Activated CD4-positive, alpha-beta T cell treated with anti-CD3 and anti-CD28 coated beads, Interleukin-2, amount 50 U/mL, for 4 hours (primary cell): ENCODE results near the gene NEK2.
"Not testable (repeated sequence)": the region's sequence is repeated elsewhere in the genome, so short reads cannot be mapped to it uniquely, and the experiment has no call there.

Source experiments
- DNase-seq, 2 experiments: peaks; one replicate each; pipeline ENCODE4 v3.0.0-alpha.2; 2020

Gene NEK2

DNA sequence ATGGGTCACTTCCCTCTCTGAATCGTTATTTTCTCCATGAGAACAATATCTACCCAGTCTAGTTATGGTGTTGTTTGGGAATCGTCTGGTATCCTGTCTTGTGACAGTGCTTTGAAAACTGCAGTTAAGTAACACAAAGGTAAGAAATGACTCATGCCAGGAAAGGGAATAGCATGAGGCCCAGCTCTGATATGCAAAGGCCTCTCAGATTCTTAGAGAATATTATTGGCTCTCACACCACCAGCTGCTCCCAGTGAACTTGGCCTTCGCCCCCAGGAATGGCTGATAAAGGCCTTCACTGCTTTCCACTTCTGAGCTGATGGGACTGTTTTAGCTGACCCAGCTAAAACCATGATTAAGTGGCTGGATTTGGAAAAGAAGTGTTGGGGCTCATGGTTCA is 27.1 kb downstream of the NEK2 start:
- DNase-seq = no peak

DNA sequence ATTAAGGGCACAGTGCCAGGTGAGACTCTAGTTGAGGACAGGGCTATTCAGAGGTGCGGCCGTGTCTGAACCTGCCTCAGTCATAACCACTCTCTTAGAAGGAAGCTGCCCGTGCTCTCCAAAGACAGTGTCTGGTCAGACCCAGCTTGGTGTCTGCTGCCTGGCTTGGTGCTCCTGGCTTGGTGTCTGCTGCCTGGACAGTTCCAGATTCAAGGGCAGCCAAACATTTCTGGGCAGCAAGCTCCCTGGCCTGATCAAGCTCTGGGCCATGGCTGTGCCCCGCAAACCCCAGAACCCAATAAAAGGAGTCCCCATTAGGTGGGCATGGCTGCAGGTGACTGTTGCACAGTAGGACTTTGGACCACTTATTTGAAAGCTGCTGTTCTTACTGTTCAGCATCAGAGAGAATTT is 27.7 kb downstream of the NEK2 start:
- DNase-seq = no peak

DNA sequence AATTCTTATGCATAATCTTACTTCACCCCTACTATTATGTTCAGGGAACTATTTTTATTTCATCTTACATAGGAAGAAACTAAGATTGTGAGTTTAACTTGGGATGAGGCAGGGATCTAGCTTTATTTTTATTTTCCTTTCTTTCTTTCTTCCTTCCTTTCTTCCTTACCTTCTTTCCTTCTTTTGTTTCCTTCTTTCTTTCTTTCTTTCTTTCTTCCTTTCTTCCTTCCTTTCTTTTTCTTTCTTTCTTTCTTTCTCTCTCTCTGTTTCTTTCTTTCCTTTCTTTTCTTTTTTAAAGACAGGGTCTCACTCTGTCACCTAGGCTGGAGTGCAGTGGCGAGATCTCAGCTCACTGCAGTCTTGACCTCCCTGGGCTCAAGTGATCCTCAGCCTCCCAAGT is 28.9 kb downstream of the NEK2 start:
- no peak for DNase-seq

DNA sequence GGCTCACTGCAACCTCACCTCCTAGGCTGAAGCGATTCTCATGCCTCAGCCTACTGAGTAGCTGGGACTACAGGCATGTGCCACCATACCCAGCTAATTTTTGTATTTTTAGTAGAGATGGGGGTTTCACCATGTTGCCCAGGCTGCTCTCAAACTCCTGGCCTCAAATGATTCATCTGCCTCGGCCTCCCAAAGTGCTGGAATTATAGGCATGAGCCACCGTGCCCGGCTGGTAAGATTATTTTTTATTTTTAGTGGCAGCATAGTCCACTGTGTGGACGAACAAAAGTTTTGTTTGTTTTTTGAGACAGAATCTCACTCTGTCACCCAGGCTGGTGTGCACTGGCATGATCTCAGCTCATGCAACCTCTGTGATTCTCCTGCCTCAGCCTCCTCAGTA is 29.8 kb downstream of the NEK2 start:
- not testable (repeated sequence) for DNase-seq

DNA sequence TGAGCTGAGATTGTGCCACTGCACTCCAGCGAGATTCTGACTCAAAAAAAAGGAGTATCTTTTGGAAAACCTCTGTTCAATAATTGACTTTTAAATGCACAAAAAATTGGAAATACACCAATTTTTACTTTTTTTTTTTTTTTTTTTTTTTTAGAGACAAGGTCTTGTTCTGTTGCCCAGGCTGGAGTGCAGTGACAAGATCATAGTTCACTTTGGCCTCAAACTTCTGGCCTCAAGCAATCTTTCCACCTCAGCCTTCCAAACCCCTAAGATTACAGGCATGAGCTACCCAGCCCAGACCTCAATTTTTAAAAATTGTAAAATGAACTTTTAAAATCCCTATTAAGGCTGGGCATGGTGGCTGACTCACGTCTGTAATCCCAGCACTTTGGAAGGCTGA is 30.8 kb downstream of the NEK2 start:
- no peak for DNase-seq

DNA sequence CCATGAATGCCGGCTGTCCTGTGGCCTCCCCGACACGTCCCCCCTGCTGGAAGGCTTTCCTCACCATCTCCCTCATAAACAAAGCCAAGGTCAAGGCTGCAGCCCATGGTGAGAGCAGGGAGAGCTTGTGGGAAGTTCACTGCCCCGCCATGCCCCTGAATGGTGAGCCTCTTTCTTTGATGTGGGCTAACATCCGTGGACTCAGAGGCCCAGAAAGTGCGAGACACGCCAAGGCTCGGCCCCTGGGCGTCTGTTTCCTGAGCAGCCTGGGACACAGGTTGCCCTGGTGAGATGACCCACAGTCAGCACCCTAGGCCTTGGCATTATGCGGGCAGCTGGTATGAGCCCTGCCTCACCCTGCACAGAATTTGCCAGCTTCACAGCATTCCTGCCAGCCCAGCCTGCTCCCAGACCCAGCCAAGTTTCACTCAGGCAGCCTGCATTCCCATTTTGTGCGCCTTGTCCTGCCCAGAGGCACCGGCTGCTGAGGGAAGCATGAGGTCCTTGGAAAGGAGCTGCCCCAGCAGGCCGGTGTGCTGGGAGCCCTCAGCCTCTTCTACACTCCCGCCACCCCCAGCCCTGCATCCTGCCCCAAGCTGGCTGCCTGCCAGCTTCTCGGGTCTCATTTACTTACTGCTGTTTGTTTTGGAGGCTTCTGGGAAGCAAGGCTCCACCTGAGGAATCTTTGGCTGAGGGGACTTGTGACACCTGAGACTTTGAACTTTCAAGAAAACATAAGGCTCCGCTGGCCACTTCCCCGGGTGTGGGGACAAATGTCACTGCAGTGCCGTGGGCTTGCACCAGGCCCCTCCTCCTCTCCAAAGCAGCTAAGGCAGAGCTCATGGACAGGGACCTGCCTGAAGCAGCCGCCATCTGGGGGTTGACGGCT is 31.9 kb downstream of the NEK2 start:
- DNase-seq = no peak

DNA sequence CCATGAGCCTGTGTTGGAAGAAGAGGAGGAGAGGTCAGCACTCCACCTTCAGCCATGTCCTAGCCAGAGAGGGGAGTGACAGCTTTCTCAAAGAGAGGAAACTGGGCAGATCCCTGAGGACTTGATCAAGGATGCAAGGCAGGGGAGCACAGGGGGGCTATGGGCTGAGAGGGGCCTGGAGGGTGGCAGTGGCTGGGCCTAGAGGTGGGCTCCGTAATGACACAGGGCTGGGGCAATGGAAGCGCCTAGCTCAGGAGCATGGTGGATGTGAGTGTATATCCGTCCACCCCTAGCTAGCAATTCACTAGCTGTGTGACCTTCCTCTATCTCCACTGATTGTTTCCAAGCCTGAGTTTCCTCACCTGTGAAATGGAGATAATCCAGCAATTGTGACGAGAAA is 32.6 kb downstream of the NEK2 start:
- no peak for DNase-seq

DNA sequence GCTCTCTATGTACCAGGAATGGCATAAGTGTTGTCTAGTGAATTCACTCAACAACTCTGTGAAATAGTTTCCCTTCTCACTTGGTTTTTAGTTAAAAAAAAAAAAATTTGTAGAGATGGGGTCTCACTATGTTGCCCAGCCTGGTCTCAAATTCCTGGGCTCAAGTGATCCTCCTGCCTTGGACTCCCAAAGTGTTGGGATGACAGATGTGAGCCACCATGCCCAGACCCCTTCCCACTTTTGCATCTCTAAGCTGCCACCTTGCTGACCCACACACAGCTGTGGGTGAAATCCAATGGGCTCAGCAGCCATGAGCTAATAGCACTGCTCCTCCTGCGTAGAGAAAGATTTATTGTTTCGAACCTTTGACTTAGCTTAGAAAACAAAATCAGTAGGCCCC is 33.5 kb downstream of the NEK2 start:
- no peak for DNase-seq

DNA sequence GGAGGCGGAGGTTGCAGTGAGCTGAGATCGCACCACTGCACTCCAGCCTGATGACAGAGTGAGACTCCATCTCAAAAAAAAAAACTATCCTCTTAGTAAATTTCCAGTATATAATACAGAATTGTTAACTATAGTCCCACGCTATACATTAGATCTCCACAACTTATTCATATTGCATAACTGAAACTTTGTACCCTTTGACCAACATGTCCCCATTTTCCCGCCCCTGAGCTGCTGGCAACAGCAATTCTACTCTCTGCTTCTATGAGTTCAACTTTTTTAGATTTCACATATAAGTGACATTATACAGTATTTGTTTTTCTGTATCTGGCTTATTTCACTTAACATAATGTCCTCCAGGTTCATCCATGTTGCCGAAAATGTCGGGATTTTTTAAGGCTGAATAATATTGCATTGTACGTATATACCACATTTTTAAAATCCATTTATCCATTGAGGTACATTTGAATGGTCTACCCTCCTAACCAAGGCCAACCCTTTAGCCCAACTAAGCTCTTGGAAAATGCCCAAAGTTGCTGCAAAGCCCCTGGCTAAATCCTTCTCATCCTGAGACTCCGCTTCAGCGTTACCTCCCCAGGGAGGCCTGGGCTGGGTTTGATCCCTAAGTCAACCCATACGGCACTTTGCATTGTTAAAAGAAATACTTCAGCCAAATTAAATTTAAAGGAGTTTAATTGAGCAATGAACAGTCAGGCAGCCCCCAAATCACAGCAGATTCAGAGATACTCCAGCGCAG is 34.2 kb downstream of the NEK2 start:
- DNase-seq = no peak

DNA sequence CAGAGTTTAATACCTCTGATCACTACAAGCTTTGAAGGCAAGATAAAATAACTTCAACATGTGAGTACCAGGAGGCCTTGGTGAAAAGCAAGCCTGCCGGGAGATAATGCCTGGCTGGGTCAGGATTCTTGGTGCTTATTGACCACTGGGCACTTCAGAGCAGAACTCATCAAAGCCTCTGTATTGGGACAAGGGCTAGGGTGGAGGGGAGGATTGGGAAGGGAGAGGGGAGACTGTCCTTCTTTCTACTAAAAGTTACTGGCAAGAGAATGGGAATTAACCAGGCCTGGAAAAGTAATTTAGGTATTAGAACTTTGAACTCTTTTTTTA is 35.2 kb downstream of the NEK2 start:
- no peak for DNase-seq

DNA sequence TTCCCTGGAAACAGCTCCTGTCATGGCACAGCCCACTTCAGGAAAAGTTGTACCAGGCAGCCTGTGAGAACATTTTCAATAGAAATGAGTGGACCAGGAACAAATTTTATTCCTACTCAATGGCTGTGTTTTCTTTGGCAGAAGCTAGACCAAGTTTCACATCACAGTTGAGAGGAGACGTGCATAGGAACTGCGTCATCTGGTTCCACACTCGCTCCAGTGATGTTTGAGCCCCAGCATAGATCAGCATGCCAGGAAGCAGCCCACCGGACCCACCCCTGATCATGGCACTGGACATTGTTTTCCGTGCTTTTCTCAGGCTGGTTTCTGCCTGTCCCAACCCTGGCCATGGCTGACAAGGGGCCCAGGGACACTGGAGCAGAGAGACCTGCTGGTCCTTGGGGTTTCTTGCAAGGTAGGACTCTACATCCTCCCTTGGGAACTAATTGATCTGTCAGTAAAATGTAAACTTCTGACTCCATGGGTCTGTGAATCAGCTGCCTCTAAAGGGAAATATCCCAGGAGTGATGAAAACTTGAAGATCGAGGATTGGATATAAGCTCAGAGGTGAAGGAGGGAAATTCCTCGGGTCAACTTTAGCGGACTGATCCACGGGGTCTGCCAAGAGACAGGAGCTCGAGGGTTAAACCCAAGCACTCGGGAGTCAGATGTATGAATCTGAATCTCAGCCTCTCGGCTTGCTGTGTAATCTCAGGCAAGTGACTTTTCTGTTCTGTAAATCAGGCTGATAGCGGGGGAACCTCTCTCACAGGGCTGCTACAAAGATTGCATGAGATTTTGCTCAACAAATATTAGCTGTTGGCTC is 35.7 kb downstream of the NEK2 start:
- no peak for DNase-seq

DNA sequence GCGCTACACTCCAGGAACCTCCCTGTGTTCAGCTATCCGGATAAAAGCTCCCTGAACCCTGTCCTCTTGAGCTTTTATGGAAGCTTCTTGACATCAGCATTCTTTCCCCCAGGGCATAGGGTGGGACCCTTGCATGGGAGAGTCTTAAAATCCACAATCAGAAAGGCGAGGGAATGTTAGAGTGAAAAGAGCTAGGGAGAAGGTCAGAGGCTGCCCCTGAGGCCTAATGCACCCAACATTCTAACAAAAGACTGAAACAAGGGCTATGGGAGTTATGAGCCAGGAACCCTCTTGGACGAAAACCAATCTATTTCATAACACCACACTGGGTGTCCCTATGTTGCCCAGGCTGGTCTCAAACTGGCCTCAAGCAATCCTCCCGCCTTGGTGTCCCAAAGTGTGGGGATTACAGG is 36.7 kb downstream of the NEK2 start:
- DNase-seq = no peak

DNA sequence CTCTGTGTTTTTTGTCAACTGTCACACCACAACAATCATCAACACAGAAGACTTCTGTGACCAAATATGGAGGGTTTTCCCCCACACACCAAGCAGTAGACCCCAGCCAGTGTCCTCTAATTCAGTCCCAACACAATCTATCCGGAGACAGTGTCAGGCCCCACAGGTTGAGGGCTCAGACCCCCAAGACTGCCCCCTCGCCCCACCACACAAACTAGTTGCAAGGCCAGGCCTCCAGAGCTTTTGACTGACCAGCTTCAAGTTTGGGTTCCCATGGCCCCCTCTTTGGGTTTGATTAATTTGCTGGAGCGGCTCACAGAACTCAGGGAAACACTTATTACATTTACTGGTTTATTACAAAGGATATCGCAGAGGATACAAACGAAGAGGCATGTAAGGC is 37.2 kb downstream of the NEK2 start:
- no peak for DNase-seq

DNA sequence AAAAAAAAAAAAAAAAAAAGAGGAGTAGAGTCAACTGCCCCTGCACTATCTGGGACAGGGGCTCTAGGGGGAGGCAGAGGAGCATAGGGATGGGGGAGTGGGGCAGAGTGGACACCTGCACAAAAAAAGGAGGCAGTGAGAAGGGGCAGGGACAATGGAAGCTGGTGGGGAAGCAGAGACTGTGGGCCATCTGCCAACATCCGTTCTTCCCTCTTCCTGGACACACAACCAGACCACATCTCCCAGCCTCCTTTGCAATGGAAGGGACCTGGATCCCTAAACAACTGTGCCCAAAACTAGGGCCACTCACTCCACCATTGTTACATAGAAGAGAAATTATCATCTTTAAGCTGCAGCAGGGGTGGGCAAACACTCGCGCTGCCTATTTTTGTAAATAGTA is 38.4 kb downstream of the NEK2 start:
- no peak for DNase-seq

DNA sequence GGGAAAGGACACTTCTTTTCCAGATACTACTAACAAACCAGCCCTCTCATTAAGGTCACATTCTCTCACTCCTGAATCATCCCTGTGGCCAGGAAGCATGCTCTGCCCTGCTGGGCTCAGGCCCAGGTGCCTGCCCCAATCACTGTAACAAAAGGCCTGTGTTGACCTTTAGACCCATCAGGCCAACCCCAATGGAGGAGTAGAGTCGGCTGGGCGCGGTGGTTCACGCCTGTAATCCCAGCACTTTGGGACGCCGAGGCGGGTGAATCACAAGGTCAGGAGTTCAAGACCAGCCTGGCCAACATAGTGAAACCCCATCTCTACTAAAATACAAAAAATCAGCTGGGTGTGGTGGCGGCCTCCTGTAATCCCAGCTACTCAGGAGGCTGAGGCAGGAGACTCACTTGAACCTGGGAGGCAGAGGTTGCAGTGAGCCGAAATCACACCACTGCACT is 38.8 kb downstream of the NEK2 start:
- not testable (repeated sequence) for DNase-seq

DNA sequence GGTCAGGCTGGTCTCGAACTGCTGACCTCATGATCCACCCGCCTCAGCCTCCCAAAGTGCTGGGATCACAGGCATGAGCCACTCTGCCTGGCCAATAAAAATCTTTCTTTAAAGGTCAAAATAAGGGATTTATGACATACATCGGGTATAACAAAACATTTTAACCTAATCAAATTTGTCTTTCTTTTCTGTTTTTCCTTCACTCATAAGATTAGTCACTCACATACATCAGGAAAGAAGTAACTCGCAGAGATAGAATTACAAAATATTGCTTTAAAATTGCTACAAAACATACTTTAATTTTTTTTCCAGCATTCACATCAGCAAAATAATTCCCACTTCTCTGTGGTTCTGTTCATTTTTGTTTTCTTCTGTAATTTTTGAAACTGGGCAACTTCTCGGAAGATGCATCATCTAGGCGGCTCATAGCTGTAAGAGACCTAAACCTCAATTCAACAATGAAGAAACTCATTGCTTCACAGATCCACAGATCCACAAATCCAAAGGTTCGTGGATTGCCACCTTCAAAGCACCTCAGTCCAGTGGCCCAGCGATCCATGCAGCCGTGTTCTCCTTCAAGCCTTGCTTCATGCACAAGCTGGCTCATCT is 39.7 kb downstream of the NEK2 start:
- DNase-seq = no peak

DNA sequence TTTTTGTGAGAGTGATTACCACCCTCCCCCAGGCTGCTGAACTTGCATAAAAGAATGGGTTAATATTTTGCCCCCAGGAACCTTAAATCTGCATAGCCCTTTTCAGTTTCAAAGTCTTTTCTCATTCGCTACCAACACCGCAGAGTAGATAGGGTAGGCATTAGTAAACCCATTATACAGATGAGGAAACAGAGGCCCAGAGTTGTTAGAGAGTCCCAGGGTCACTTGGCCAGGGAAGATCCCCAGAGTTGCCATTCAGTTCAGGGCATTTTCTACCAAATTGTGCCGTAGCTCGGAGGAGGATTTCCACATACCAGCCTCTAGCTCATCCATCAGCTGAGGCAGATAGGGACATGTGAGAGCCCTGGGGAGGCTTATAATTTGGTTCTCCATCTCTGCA is 40.5 kb downstream of the NEK2 start:
- no peak for DNase-seq

DNA sequence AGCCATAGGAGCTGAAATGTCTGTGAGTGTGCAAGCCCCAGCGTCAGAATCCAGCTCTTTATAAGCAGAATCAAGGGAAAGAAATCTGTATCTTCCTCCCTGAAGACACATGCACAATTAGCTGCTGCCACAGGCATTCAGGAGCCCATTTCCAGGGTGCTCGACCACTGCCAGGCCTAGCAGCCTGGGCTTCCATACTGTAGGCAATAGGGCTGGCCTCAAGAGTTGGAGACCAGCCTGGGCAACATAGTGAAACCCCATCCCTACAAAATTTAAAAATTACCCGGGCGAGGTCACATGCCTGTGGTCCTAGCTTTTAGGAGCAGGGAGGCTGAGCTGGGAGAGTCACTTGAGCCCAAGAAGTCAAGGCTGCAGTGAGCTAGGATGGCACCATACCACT is 41.0 kb downstream of the NEK2 start:
- DNase-seq = no peak

DNA sequence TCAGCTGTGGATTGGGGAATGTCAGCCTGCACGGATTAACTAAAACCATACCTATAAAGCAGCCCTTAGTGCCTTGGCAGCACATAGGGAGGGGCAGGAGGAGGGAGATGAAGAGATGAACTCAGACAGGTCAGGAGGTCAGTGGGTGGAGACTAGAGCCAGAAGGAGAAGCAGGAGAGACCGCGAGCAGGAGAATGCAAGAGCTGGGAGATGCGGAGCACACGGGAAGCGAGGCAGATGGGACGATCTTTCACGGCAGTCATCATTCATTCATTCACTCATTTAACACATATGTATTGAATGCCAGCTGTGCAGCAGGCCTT is 41.9 kb downstream of the NEK2 start:
- no peak for DNase-seq

DNA sequence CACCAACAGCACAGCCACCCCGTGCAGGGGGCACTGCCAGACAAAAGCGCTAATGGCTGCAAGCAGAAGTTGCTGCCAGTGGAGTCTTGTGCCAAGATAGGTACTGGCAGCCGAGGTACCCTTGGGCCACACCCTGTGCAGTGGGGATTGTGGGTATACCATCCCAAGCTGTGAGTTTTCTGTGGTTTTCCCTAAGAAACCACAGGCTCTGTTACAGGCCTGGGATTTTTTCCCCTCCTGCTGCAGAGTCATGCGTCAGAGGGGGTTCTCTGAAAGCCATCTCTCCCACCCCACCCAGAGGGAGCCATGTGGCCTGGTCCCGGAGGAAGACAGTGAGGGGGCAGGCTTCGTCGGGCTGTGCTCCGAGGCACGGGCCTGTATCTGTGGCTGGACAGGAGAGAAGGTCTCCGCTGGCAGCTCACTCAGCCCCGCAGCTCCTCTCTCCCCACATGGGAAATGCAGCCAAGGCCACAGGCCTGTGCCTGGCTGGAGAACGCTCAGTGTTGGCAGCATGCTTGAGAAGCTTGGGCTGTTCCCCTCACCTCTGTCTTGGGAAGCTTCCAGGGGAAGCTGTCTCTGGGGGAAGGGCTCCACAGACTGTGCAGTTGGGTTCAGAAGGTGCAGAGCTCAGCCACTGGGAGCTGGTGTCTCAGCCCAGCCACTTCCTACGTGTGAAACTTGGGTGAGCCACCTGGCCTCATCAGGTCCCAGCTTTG is 42.5 kb downstream of the NEK2 start:
- DNase-seq = no peak

DNA sequence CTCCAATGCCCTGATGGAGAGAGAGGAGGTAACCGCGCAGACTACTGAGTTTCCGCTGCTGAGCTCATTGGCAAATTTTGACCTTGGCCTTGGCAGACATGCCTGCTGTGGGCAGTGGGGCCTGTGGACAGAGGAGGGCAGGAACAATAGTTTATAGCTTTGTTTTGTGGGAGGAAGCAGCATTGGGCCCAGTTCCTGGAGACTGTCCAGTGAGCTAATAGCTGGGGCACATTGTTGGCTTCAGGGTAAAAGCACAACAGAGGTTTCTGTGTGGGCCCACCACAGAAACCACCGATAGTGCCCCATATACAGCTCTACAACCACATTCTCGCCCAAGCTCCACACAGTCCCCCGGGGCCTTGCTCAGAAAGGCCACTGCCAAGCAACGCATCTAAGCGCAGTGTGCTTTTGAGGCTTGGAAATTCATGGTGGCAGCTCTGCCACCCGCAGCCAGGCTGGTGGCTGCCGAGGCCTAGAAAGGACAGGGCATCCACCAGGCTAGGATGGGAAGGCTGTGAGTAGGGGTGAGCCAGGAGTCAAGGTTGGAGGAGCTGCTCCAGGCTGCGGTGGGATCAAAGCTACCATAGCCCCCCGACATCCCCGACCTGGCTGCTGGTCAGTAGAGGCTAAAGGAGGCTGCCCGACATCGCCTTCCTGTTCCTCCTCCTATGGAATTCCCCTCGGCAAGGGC is 43.2 kb downstream of the NEK2 start:
- DNase-seq = no peak

DNA sequence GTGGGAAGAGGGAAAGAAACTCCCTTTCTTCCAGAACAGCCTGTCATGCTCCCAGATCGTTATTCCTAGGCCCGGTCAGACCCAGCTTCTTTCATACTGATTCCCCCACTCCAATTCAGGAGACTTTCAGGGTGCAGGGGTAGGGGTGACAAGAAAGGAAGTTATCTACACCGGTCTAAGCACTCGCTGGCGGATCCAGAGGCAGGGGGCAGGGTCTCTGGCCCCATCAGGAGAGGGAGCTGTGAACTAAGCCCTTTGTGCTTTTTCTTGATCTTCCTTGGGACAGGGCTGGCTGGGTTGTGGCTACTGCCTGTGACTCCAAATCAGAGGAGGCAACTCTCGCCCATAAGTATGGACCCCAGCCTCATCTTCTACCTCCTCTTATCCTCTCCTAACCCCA is 44.3 kb downstream of the NEK2 start:
- no peak for DNase-seq
